ENCODE data around the gene GFAP.

The GFAP gene

GRCh38 chr17:44931376-44931775 lies 16.1 kb upstream of the GFAP start:
- no peak for DNase-seq (ENCODE audit: low spot score)

GRCh38 chr17:44930667-44931066 lies 15.4 kb upstream of the GFAP start:
- no peak for DNase-seq (ENCODE audit: low spot score)

- DNase-seq (ENCODE audit: low spot score), result no peak
Observed at GRCh38 chr17:44928950-44929720, 13.8 kb upstream of the GFAP start.

GRCh38 chr17:44928136-44928535 lies 12.8 kb upstream of the GFAP start:
- no peak for DNase-seq (ENCODE audit: low spot score)

- no peak for DNase-seq (ENCODE audit: low spot score)
Observed at GRCh38 chr17:44927696-44928095, 12.4 kb upstream of the GFAP start.

- DNase-seq (ENCODE audit: low spot score), result no peak
Observed at GRCh38 chr17:44926821-44927525, 11.7 kb upstream of the GFAP start.

- DNase-seq (ENCODE audit: low spot score), result no peak
Observed at GRCh38 chr17:44925731-44926697, 10.7 kb upstream of the GFAP start.

- no peak for DNase-seq (ENCODE audit: low spot score)
Observed at GRCh38 chr17:44924107-44924544, 8.8 kb upstream of the GFAP start.

GRCh38 chr17:44922746-44923470 lies 7.6 kb upstream of the GFAP start:
- no peak for DNase-seq (ENCODE audit: low spot score)

- no peak for DNase-seq (ENCODE audit: low spot score)
Observed at GRCh38 chr17:44922136-44922535, 6.8 kb upstream of the GFAP start.

GRCh38 chr17:44921122-44921882 lies 6.0 kb upstream of the GFAP start:
- no peak for DNase-seq (ENCODE audit: low spot score)

GRCh38 chr17:44920565-44920940 lies 5.3 kb upstream of the GFAP start:
- DNase-seq (ENCODE audit: low spot score), result no peak

- peak; percentile 94 for DNase-seq (ENCODE audit: low spot score)
Observed at GRCh38 chr17:44919885-44920564, 4.7 kb upstream of the GFAP start.

- no peak for DNase-seq (ENCODE audit: low spot score)
Observed at GRCh38 chr17:44919411-44919810, 4.1 kb upstream of the GFAP start.

GRCh38 chr17:44918006-44918405 lies 2.7 kb upstream of the GFAP start:
- no peak for DNase-seq (ENCODE audit: low spot score)

GRCh38 chr17:44917456-44917855 lies 2.2 kb upstream of the GFAP start:
- DNase-seq (ENCODE audit: low spot score), result no peak

GRCh38 chr17:44916781-44917241 lies 1.5 kb upstream of the GFAP start:
- DNase-seq (ENCODE audit: low spot score), result no peak

GRCh38 chr17:44915862-44916780 lies 821 bp upstream of the GFAP start:
- no peak for DNase-seq (ENCODE audit: low spot score)

- no peak for DNase-seq (ENCODE audit: low spot score)
Observed at GRCh38 chr17:44914698-44915271, 515 bp downstream of the GFAP start.
